GF-D8 (cell line): Measurements from ENCODE around the gene CYB561D1.

Experiments used
- DNase-seq: peaks from one replicate; lab custom pipeline; 2025; lab: John Stamatoyannopoulos, UW

Gene CYB561D1

DNA sequence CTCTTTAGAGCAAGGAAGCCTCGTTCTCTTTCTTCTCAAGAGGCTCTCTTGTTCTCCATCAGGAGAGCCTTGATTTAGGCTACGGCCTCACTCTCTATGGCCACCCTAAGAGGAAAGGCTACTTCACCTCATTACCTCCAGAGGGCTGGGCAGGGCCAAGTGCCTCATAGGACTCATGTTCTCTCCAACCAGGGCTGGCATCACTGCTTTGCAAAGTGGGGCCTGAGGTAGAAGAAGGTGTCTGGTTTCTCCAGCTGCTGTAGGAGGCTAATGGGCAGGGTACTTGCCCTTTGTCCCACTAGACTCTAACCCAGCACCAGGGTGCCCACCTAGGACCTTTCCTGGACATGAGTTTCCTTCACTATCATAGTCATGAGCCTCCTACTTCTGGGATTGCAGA lies 12.2 kb upstream of the CYB561D1 start:
- DNase-seq: no peak

DNA sequence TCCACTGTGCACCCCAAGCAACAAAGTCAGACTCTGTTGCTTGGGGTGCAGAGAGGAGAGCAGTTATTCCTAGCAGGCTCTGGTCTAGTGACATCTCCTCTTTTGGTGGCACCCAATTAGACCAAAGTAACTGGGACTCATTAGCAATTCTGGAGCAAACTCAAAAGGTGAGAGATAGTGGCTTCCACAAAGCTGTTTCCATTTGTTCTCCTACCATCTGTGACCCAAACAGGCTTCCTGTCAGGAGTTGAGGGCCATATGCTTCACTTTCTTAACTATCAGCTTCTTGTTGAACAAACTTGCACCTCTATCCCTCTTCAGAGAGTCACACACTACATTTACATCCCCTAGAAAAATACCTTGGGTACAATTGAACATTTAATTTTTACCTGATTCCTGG lies 11.7 kb upstream of the CYB561D1 start:
- no peak for DNase-seq

DNA sequence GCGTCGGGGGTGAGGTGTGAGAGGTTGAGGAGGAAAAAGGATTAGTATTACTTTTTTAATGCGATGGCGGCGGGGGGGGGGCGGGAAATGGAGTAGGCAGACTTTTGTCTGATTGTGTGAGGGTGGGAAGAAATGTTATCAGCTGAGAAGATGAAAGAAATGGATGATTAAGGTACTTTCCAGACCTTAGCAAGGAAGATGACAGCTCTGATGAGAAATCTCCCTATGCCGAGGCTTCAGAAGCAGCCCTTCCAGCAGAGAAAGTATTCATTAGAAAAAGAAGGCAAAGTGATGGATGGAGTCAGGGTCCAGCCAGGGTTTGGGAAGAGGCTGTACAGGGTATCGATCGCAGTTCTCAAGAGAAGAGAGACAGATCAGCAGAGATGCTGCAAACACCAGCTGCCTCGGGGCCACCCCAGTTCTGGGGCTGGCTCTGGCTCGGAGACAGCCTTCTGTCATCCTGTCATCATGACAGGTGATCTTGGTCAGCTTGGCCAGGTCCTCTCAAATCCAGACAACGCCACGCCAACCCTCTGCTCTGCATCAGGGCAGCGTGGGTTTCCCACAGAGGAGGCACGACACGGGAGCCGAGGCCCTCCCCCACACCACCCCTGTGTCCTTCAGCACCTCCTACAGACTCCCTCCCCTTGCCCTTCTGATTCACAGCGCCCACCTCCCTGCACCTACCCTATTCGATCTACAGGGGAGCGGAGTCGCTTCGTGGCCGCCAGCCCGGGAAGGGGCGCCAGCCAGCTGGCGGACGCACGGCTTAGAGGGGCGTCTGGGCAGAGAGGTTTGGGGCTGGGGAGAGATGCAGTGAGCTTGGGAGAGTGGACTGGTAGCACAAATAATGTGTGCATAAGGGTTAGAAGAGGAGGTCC lies 10.9 kb upstream of the CYB561D1 start:
- no peak for DNase-seq

GRCh38 chr1:109483672-109484518 lies 10.0 kb upstream of the CYB561D1 start, which contains the start of gene ATXN7L2:
TSS of gene ATXN7L2 (plus strand) at chr1:109483905. CDS start at chr1:109483954, 49 bp downstream.
- DNase-seq: peak; percentile 46

- DNase-seq: no peak
Measured at GRCh38 chr1:109484519-109484975, 9.3 kb upstream of the CYB561D1 start.

DNA sequence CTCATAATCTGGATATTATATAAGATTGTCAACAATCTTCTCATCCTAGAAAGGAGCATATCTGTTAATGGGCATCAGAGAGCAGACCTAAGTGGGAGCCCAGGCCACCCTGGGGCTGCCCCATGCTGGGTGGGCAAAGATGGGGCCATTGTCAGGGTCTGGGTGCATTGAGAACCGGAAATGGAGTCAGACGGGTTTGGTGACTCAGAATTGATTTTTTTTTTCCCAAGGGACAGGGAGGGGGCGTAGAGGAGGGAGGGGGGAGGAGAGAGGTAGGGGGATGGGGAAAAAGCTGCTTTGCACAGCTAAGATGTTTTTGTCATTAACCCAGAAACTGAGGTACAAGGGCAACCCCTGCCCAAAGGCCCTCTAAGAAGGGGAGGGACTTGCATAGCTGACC lies 8.9 kb upstream of the CYB561D1 start:
- DNase-seq: no peak

GRCh38 chr1:109487261-109487660 lies 6.6 kb upstream of the CYB561D1 start:
- no peak for DNase-seq

- no peak for DNase-seq
Measured at GRCh38 chr1:109488201-109488600, 5.7 kb upstream of the CYB561D1 start.

- no peak for DNase-seq
Measured at GRCh38 chr1:109488696-109489095, 5.2 kb upstream of the CYB561D1 start.

DNA sequence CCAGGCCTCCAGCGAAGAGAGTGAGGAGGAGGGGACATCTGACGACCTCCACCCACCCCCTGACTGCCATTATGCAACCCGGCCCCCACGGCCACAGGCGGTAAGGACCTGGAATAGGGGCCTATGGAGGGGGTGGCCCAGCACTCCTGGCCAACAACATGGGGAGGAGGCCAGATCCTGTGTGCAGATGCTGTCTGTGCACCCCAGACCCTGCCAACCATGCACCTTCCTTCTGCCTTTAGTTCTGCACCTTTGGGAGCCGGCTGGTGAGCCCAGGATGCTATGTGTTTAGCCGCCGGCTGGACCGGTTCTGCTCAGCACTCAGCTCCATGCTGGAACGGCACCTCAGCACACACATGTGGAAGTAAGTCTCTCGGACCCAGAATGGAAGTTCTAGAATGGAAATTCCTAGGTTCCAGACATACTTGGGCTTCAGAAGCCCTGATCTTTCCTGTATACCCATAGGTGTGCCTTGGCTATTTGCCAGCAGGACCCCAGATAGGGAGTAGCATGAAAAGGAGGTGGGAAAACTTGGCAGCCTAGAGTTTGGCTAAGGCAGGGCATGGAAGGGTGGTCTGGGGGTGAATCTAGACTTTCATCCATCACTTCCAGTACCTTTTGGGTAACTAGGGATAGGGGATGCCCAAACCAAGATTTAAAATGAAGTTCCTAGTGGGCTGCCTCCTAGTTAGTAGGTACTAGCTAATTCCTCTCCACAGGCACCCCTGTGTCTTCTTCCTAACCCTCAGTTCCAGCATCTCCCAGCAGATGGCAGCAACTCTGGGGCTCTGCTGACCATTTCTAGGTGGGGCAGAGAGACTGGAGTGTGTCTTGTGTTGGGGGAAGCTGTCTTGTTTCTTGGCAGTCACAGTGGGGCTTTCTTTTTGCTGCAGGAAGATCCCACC lies 3.6 kb upstream of the CYB561D1 start:
- no peak for DNase-seq

- no peak for DNase-seq
Measured at GRCh38 chr1:109490934-109491302, 3.0 kb upstream of the CYB561D1 start.

DNA sequence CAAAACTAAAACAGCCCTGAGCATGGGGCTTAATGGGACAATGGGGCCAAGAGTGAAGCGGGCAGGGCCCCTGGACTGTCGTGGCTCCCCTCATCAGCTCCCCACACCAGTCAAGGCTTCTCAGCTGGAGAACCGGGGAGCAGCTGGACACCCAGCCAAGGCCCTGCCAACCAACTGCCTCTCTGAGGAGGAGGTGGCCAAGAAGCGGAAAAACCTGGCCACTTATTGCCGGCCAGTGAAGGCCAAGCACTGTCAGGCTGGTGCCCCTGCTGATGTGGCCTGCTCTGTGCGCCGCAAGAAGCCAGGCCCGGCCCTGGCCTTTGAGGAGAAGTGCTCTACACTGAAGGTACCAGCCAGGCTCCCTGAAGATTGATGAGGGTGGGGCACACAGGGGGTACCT lies 2.5 kb upstream of the CYB561D1 start:
- DNase-seq: no peak

GRCh38 chr1:109492779-109493178 lies 1.1 kb upstream of the CYB561D1 start:
- DNase-seq: no peak

GRCh38 chr1:109493227-109493626 lies 667 bp upstream of the CYB561D1 start:
- no peak for DNase-seq

- no peak for DNase-seq
Measured at GRCh38 chr1:109495738-109496137, 1.8 kb downstream of the CYB561D1 start.

DNA sequence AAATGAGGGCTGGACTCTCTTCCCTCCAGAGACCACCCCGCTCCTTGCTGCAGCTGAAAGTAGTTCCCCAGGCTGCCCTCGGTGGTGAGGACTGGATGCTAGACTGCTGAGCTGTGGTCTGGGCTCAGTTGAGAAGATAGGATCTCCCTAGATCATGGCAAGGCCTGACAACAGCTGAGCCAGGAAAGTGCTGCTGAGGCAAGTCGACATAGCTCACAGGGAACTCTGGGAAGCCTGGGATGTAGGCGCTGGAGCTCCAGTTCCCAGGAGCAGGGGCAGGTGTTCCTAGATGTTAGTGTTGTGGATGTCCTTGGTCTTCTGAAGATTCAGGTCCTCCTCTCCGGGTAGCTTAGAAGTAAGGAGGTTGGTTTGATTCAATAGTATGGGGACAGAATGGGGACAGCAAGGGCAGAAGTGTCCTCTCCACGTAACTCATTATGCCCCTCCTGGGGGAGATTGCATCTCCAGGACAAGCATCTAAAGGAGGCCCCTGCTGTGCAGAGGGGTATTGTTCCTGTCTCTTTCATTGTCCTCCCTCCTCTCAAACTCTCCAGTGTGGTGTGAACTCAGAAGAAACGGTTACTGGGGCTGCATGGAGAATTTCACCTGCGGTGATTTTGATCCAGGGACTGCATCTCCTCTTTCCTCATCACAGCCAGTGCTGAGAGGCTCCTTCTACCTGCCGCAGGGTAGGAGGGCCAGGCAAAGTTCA lies 3.7 kb downstream of the CYB561D1 start:
- no peak for DNase-seq

- no peak for DNase-seq
Measured at GRCh38 chr1:109498161-109498801, 4.4 kb downstream of the CYB561D1 start.

GRCh38 chr1:109499081-109499480 lies 5.2 kb downstream of the CYB561D1 start:
- DNase-seq: no peak

- DNase-seq: peak; percentile 22
Measured at GRCh38 chr1:109499661-109500536, 6.0 kb downstream of the CYB561D1 start.

DNA sequence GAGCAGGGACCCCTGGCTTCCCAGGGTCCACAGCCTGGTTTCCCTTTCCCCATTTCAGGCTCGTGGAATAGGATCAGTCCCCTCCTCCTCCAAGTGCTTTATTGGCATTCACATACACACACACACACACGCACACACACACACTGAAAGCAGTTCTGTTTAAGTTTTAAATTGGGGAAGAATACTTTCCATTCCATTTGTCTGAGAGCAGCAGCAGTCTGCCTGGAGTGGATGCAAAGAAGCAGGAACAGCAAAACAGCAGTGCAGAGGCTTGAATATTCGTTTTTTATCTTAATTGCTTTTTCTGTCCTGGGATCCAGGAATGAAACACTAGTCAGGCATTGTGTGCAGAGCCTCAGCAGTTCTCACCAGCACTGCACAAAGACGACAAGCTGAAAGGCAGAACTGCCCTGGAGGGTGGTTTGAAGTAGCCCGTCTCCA lies 7.1 kb downstream of the CYB561D1 start:
- DNase-seq: no peak
